CD14-positive monocyte (primary cell): Measurements from ENCODE around the gene SLIT1. TPM values are rescaled to one million over a fixed set of nuclear protein-coding genes. Genes with fewer than 3 reads are reported as not detected.

Experiments
- DNase-seq, 3 donors: peaks; one replicate each; pipeline ENCODE4 v3.0.0-alpha.2; 2011 to 2022
- H2AFZ ChIP-seq: 2 replicates; pipeline ENCODE4 v1.6.0; 2012; ENCODE audit warnings: mild to moderate bottlenecking, low read depth, low read length, inconsistent platforms; ENCODE audit not compliant: insufficient read depth, poor library complexity, severe bottlenecking
- H3K27ac ChIP-seq, 2 donors: 1 replicate in 1 of 2; 2 replicates in 1 of 2; pipeline ENCODE4 v1.5.1; 2012 to 2013; ENCODE audit warnings: low read length in 2 of 2, control low read depth in 1 of 2, inconsistent platforms in 1 of 2, low read depth in 1 of 2, mild to moderate bottlenecking in 1 of 2
- H3K27me3 ChIP-seq, 2 donors: one replicate each; pipeline versions ENCODE4 v1.6.0 to v1.6.1; 2011 to 2013; ENCODE audit warnings: low read length in 2 of 2; ENCODE audit not compliant: control insufficient read depth in 2 of 2, insufficient read depth in 2 of 2
- H3K36me3 ChIP-seq, 2 donors: replicated peaks in 1 of 2; 1 replicate in 1 of 2; 2 replicates in 1 of 2; pipeline versions ENCODE4 v1.5.1 to v1.6.1; 2012 to 2013; ENCODE audit warnings: low read length in 2 of 2, control low read depth in 1 of 2, inconsistent platforms in 1 of 2, mild to moderate bottlenecking in 1 of 2; ENCODE audit not compliant: insufficient read depth in 2 of 2, control insufficient read depth in 1 of 2
- H3K4me1 ChIP-seq, 2 donors: 1 replicate in 1 of 2; 2 replicates in 1 of 2; pipeline versions ENCODE4 v1.5.1 to v1.6.1; 2012 to 2013; ENCODE audit warnings: low read length in 2 of 2, control low read depth in 1 of 2, inconsistent platforms in 1 of 2, mild to moderate bottlenecking in 1 of 2, moderate library complexity in 1 of 2; ENCODE audit not compliant: insufficient read depth in 2 of 2, control insufficient read depth in 1 of 2
- H3K4me2 ChIP-seq: replicated peaks from 2 replicates; pipeline ENCODE3; 2012; ENCODE audit warnings: low read length, moderate library complexity, mild to moderate bottlenecking; ENCODE audit not compliant: poor library complexity, severe bottlenecking; ENCODE audit errors: extremely low read depth
- H3K4me3 ChIP-seq, 3 experiments: fragments of 200-600 bp in 1 of 3; sonication (generic) in 1 of 3; replicated peaks in 1 of 3; 1 replicate in 2 of 3; 2 replicates in 1 of 3; pipeline ENCODE4 v1.5.1; 2011 to 2013; ENCODE audit warnings: low read length in 3 of 3, mild to moderate bottlenecking in 3 of 3, control low read depth in 2 of 3, low read depth in 2 of 3, inconsistent platforms in 1 of 3, moderate library complexity in 1 of 3
- H3K79me2 ChIP-seq: 2 replicates; pipeline ENCODE4 v1.6.0; 2012; ENCODE audit warnings: mild to moderate bottlenecking, control low read depth, inconsistent platforms, low read length, moderate library complexity; ENCODE audit not compliant: insufficient read depth
- H3K9ac ChIP-seq: 2 replicates; pipeline ENCODE4 v1.6.0; 2017; ENCODE audit warnings: low read length, mild to moderate bottlenecking; ENCODE audit not compliant: insufficient read depth, poor library complexity, severe bottlenecking
- H3K9me3 ChIP-seq, 2 donors: replicated peaks in 1 of 2; 1 replicate in 1 of 2; 2 replicates in 1 of 2; pipeline versions ENCODE4 v1.5.1 to v1.6.1; 2012 to 2013; ENCODE audit warnings: low read length in 2 of 2, control low read depth in 1 of 2; ENCODE audit not compliant: control insufficient read depth in 1 of 2, insufficient read depth in 1 of 2
- H4K20me1 ChIP-seq: 2 replicates; pipeline ENCODE4 v1.6.0; 2012; ENCODE audit warnings: mild to moderate bottlenecking, low read length, control low read depth, moderate library complexity; ENCODE audit not compliant: insufficient read depth
- H3K27ac Mint-ChIP-seq, 7 donors: one replicate each; pipeline ENCODE4 v1.8.0; 2020; ENCODE audit warnings: mild to moderate bottlenecking in 7 of 7, mixed read lengths in 7 of 7, moderate library complexity in 6 of 7, inconsistent platforms in 2 of 7
- H3K27me3 Mint-ChIP-seq, 3 donors: one replicate each; pipeline ENCODE4 v1.8.0; 2021 to 2022; ENCODE audit warnings: low read depth in 3 of 3, mild to moderate bottlenecking in 3 of 3, mixed read lengths in 3 of 3, moderate library complexity in 3 of 3, inconsistent platforms in 1 of 3
- H3K36me3 Mint-ChIP-seq, 2 donors: one replicate each; pipeline ENCODE4 v1.8.0; 2020; ENCODE audit warnings: mixed read lengths in 2 of 2, inconsistent platforms in 1 of 2, mild to moderate bottlenecking in 1 of 2
- H3K4me1 Mint-ChIP-seq: one replicate; pipeline ENCODE4 v1.8.0; 2020; ENCODE audit warnings: mild to moderate bottlenecking, mixed read lengths
- H3K4me3 Mint-ChIP-seq, 2 donors: one replicate each; pipeline ENCODE4 v1.8.0; 2020; ENCODE audit warnings: mild to moderate bottlenecking in 2 of 2, mixed read lengths in 2 of 2, moderate library complexity in 1 of 2
- H3K9me3 Mint-ChIP-seq, 7 donors: one replicate each; pipeline ENCODE4 v1.8.0; 2020 to 2022; ENCODE audit warnings: mixed read lengths in 7 of 7, mild to moderate bottlenecking in 6 of 7, moderate library complexity in 6 of 7, inconsistent platforms in 2 of 7
- CTCF ChIP-seq: fragments of 200-600 bp; IDR thresholded peaks from one replicate; pipeline ENCODE4 v1.8.0; 2022; ENCODE audit warnings: antibody characterized with exemption, mild to moderate bottlenecking
- WGBS: methylation state at CpG from one replicate; pipeline ENCODE4 v1.1.5; 2013; ENCODE audit warnings: missing lambda C conversion rate; ENCODE audit not compliant: insufficient coverage; 5-methylcytosine and 5-hydroxymethylcytosine counted together
- intact Hi-C, 2 donors: fragments of 100-400 bp; cut with micrococcal nuclease; formaldehyde crosslinking; loops; one replicate each; pipeline versions ENCODE4 v1.15.0 to v1.15.1; 2023
- polyA plus RNA-seq, 3 donors: library from polyadenylated mRNA; depleted of rRNA in 1 of 3; unstranded in 2 of 3; stranded (reverse) in 1 of 3; fragments of 300-500 nt in 2 of 3; fragments of >200 nt in 1 of 3; fragmentation: Illumina TruSeq in 2 of 3; gene quantifications; 1 replicate in 2 of 3; 2 replicates in 1 of 3; pipeline ENCODE4 v1.2.3, GENCODE V29; 2012 to 2021

SLIT1 gene
- polyA plus RNA-seq, 3 donors = 0.05 to 0.81 (median 0.16) TPM

- no peaks in the 10 kb centered on the region for H3K9me3 Mint-ChIP-seq
- peak; percentile 85 for TF ChIP-seq CTCF
- Histone ChIP-seq H3K9ac (no peak overlapping the region), H3K4me3 (no peak overlapping the region), H3K36me3 (no peaks in the 10 kb centered on the region), H3K4me2 (no peak overlapping the region), H2AFZ (no peak overlapping the region), H3K79me2 (no peaks in the 10 kb centered on the region), H3K27me3 (peaks cover 0 to 9% of the 10 kb centered on the region in 2 donors), H3K9me3 (no peaks in the 10 kb centered on the region), H3K4me1 (no peaks in the 10 kb centered on the region), H4K20me1 (no peaks in the 10 kb centered on the region), H3K27ac (no peak overlapping the region)
- H3K4me1 Mint-ChIP-seq = no peaks in the 10 kb centered on the region
- no peaks in the 10 kb centered on the region for H3K36me3 Mint-ChIP-seq
- WGBS = 2% methylated on average over 5 of the region's 6 CpGs
- no peak overlapping the region for H3K27ac Mint-ChIP-seq
- H3K4me3 Mint-ChIP-seq = no peak overlapping the region
- intact Hi-C loops = loop anchor here in 1 of 2 donors (5.0 kb wide), 1 partner anchor 131 kb away; no protein-coding TSS in a partner anchor
- DNase-seq = peak; percentile 34 to 46 (median 41)
- peaks cover 15 to 21% (median 19%) of the 10 kb centered on the region in 3 donors for H3K27me3 Mint-ChIP-seq
Measured at GRCh38 chr10:97081621-97082235, 104.0 kb downstream of the SLIT1 start.

GRCh38 chr10:97080051-97080776 lies 105.5 kb downstream of the SLIT1 start:
- Mint-ChIP-seq H3K9me3 (no peaks in the 10 kb centered on the region), H3K4me1 (no peaks in the 10 kb centered on the region), H3K4me3 (peak overlapping the region in 1 of 2 donors; percentile 59), H3K27ac (no peak overlapping the region), H3K27me3 (peaks cover 11 to 20% (median 14%) of the 10 kb centered on the region in 3 donors), H3K36me3 (no peaks in the 10 kb centered on the region)
- Histone ChIP-seq H2AFZ (no peak overlapping the region), H3K79me2 (no peaks in the 10 kb centered on the region), H3K36me3 (no peaks in the 10 kb centered on the region), H4K20me1 (no peaks in the 10 kb centered on the region), H3K9ac (no peak overlapping the region), H3K27ac (no peak overlapping the region), H3K4me3 (no peak overlapping the region), H3K27me3 (peaks cover 0 to 9% of the 10 kb centered on the region in 2 donors), H3K4me1 (no peaks in the 10 kb centered on the region), H3K4me2 (no peak overlapping the region), H3K9me3 (no peaks in the 10 kb centered on the region)
- no peak for DNase-seq
- intact Hi-C loops = loop anchor here in 1 of 2 donors (5.0 kb wide), 1 partner anchor 132 kb away; no protein-coding TSS in a partner anchor
- 49% methylated on average over 2 of the region's 7 CpGs for WGBS
- TF ChIP-seq CTCF = no peak
